Natural killer cell (primary cell): ENCODE data around the gene SERTAD2. TPM values are rescaled to one million over a fixed set of nuclear protein-coding genes. Genes with fewer than 3 reads are reported as not detected.

Source experiments
- ATAC-seq, 3 donors: fragments of 150-1000 bp in 2 of 3; fragments of 200-7000 bp in 1 of 3; cut with Tn5 transposase; 1 replicate in 1 of 3; 2 replicates in 2 of 3; pipeline ENCODE4 v1.10.0; 2021; ENCODE audit warnings: mild to moderate bottlenecking in 2 of 3, moderate library complexity in 2 of 3
- DNase-seq, 2 donors: peaks; one replicate each; pipeline versions ENCODE4 v3.0.0 to v3.0.0-alpha.2; 2013 to 2021; ENCODE audit warnings: mixed read lengths in 1 of 2
- H3K27ac ChIP-seq: one replicate; pipeline ENCODE4 v1.5.1; 2013; ENCODE audit warnings: mild to moderate bottlenecking, low read length
- H3K27me3 ChIP-seq: one replicate; pipeline ENCODE4 v1.6.1; 2013; ENCODE audit warnings: low read length; ENCODE audit not compliant: control insufficient read depth, insufficient read depth
- H3K36me3 ChIP-seq: one replicate; pipeline ENCODE4 v1.6.1; 2013; ENCODE audit warnings: low read length; ENCODE audit not compliant: control insufficient read depth, insufficient read depth
- H3K4me1 ChIP-seq: one replicate; pipeline ENCODE4 v1.6.1; 2013; ENCODE audit warnings: low read length; ENCODE audit not compliant: control insufficient read depth, insufficient read depth
- H3K4me3 ChIP-seq: one replicate; pipeline ENCODE4 v1.5.1; 2013; ENCODE audit warnings: low read length
- H3K9me3 ChIP-seq: one replicate; pipeline ENCODE4 v1.6.1; 2013; ENCODE audit warnings: low read length; ENCODE audit not compliant: control insufficient read depth, insufficient read depth
- H3K27ac Mint-ChIP-seq, 2 donors: one replicate each; pipeline ENCODE4 v1.8.0; 2022; ENCODE audit warnings: mild to moderate bottlenecking in 2 of 2, mixed read lengths in 2 of 2, moderate library complexity in 1 of 2
- H3K27me3 Mint-ChIP-seq, 2 donors: one replicate each; pipeline ENCODE4 v1.8.0; 2022; ENCODE audit warnings: low read depth in 2 of 2, mixed read lengths in 2 of 2
- H3K36me3 Mint-ChIP-seq: one replicate; pipeline ENCODE4 v1.8.0; 2022; ENCODE audit warnings: mixed read lengths
- H3K4me1 Mint-ChIP-seq, 2 donors: one replicate each; pipeline ENCODE4 v1.8.0; 2022; ENCODE audit warnings: mixed read lengths in 2 of 2
- H3K4me3 Mint-ChIP-seq: one replicate; pipeline ENCODE4 v1.8.0; 2022; ENCODE audit warnings: mild to moderate bottlenecking, moderate library complexity, mixed read lengths
- H3K9me3 Mint-ChIP-seq, 2 donors: one replicate each; pipeline ENCODE4 v1.8.0; 2022; ENCODE audit warnings: mixed read lengths in 2 of 2
- CTCF ChIP-seq: fragments of 200-600 bp; IDR thresholded peaks from one replicate; pipeline ENCODE4 v1.8.0; 2022; ENCODE audit warnings: antibody characterized with exemption
- WGBS: methylation state at CpG from one replicate; pipeline ENCODE4 v1.1.7; 2013; ENCODE audit warnings: missing lambda C conversion rate; ENCODE audit not compliant: insufficient coverage; 5-methylcytosine and 5-hydroxymethylcytosine counted together
- intact Hi-C: fragments of 100-400 bp; cut with micrococcal nuclease; formaldehyde crosslinking; loops from one replicate; pipeline ENCODE4 v1.14.2; 2022
- total RNA-seq, 4 donors: library from RNA; stranded (reverse); fragments of 120-200 nt in 1 of 4; gene quantifications; one replicate each; pipeline versions ENCODE4 v1.2.3 to v1.2.4, GENCODE V29; 2013 to 2022

Gene SERTAD2
- total RNA-seq, 3 donors from 2014 or later (not counting 1 experiment from before 2014, with no cell fraction given) = 45.6 to 71.2 (median 55.8) TPM

- intact Hi-C loops = loop anchor here (5.0 kb wide), 1 partner anchor 323 kb away; no protein-coding TSS in a partner anchor
- no peak for TF ChIP-seq CTCF
- no peak for ATAC-seq
- Histone ChIP-seq H3K36me3 (no peaks in the 10 kb centered on the region), H3K27ac (no peak overlapping the region), H3K9me3 (no peaks in the 10 kb centered on the region), H3K27me3 (no peaks in the 10 kb centered on the region), H3K4me1 (peaks cover 19% of the 10 kb centered on the region), H3K4me3 (no peak overlapping the region)
- no peak for DNase-seq
- Mint-ChIP-seq H3K4me1 (peaks cover 33 to 40% of the 10 kb centered on the region in 2 donors), H3K4me3 (no peak overlapping the region), H3K27me3 (no peaks in the 10 kb centered on the region), H3K36me3 (no peaks in the 10 kb centered on the region), H3K9me3 (no peaks in the 10 kb centered on the region), H3K27ac (no peak overlapping the region)
- 92% methylated on average over 4 of the region's 5 CpGs for WGBS
These were observed 3.4 kb downstream of the SERTAD2 start for GRCh38 chr2:64650296-64650695.

DNA sequence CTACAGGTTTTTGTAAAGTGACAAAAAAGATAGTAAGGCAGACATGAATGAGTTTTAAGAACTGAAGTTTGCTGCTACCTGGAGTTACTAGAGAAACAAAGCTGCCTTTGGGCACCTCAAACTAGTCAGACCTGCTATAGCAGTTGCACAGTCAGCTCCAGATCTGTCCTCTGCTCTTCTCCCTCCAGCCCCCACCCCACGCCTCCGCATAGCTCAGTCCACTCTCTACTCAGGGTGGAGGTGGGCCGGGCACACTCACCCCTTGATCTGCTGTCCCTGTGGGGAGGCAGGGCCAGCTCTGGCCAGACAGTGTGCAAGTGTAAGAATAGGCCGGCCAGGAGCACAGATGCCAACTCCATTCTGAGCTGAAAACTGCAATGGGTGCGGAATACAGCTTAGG lies 4.1 kb downstream of the SERTAD2 start:
- 55% methylated on average over 5 of the region's 5 CpGs for WGBS
- Histone ChIP-seq H3K4me1 (peaks cover 19% of the 10 kb centered on the region), H3K4me3 (no peak overlapping the region), H3K36me3 (no peaks in the 10 kb centered on the region), H3K27ac (no peak overlapping the region), H3K9me3 (no peaks in the 10 kb centered on the region), H3K27me3 (no peaks in the 10 kb centered on the region)
- DNase-seq (no peak), ATAC-seq (no peak)
- Mint-ChIP-seq H3K36me3 (no peaks in the 10 kb centered on the region), H3K4me1 (peaks cover 33 to 40% of the 10 kb centered on the region in 2 donors), H3K9me3 (no peaks in the 10 kb centered on the region), H3K27me3 (no peaks in the 10 kb centered on the region), H3K27ac (no peak overlapping the region), H3K4me3 (no peak overlapping the region)
- intact Hi-C loops = loop anchor here (5.0 to 10.0 kb wide), 3 partner anchors 322 to 575 kb away; partner anchors contain the start of genes ACTR2 and CEP68
- no peak for TF ChIP-seq CTCF

- 90% methylated on average over 6 of the region's 6 CpGs for WGBS
- no peaks in the 10 kb centered on the region for H3K9me3 Mint-ChIP-seq
These were observed 4.7 kb downstream of the SERTAD2 start for GRCh38 chr2:64649013-64649484.

More at GRCh38 chr2:64649013-64649484, 4.7 kb downstream of the SERTAD2 start:
- no peak for DNase-seq
- H3K9me3 ChIP-seq = no peaks in the 10 kb centered on the region
- H3K4me3 Mint-ChIP-seq = no peak overlapping the region
- ATAC-seq = no peak
- intact Hi-C loops = loop anchor here (10.0 kb wide), 2 partner anchors 406 to 576 kb away; partner anchors contain the start of genes ACTR2 and CEP68
- no peak for TF ChIP-seq CTCF
- H3K4me1 Mint-ChIP-seq = peaks cover 36 to 43% of the 10 kb centered on the region in 2 donors
- no peaks in the 10 kb centered on the region for H3K36me3 ChIP-seq
- no peak overlapping the region for H3K27ac Mint-ChIP-seq
- no peaks in the 10 kb centered on the region for H3K27me3 ChIP-seq
- no peak overlapping the region for H3K4me3 ChIP-seq
- H3K4me1 ChIP-seq = peaks cover 22% of the 10 kb centered on the region
- H3K36me3 Mint-ChIP-seq = no peaks in the 10 kb centered on the region
- H3K27me3 Mint-ChIP-seq = no peaks in the 10 kb centered on the region
- H3K27ac ChIP-seq = no peak overlapping the region
